ENCODE data around the gene MDH1B.

The MDH1B gene

DNA sequence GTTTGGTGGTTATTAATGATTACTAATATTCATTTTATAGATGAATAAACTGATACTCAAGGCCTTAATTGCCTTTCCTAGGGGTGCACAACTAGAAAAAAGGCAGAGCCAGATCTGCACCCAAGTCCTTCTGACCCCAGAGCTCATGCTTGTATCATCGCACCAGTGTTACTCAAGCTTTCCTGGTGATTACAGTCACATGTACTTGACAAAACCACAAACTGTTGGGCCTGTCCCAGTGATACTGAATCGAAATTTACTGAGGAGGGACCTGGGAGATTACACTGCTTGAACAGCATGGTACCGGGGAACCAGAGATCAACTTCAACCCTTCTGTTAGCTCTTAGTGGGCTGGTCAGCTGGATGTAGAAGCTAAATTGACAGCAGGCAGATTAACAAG is 34.0 kb upstream of the MDH1B start:
- WGBS, 2 experiments (ENCODE audit: insufficient coverage in 2 of 2) = 83 to 91% methylated on average over 3 of the region's 3 CpGs

DNA sequence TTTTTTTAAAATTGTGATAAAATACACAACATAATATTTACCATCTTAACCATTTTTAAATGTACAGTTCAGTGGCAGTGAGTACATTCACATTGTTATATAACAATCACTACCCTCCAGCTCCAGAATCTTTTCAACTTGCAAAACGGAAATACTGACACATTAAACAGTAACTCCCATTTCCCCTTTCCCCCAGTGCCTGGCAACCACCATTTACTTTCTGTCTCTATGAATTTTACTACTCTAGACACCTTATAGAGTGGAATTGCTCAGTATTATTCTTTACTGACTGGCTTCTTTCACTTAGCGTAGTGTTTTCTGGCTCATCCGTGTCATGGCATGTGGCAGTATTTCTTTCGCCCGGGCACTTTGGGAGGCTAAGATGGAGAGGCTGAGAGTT is 32.9 kb upstream of the MDH1B start:
- H3K4me3 ChIP-seq (ENCODE audit: extremely low read depth, insufficient read depth, low read length, poor library complexity, severe bottlenecking) = no peak overlapping the region
- peaks cover 36% of the 10 kb centered on the region for H3K36me3 ChIP-seq (ENCODE audit: control insufficient read depth, insufficient read depth, low read length)
- no peaks in the 10 kb centered on the region for H3K9me3 ChIP-seq (ENCODE audit: control insufficient read depth, low read length)
- WGBS, 2 experiments (ENCODE audit: insufficient coverage in 2 of 2) = 40 to 62% methylated on average over 1 to 3 of the region's 5 CpGs
- H3K27ac ChIP-seq (ENCODE audit: low read depth, low read length, severe bottlenecking) = no peak overlapping the region
- no peaks in the 10 kb centered on the region for H3K4me1 ChIP-seq (ENCODE audit: control insufficient read depth, insufficient read depth, low read length, poor library complexity, severe bottlenecking)

More for the DNA sequence above, 34.0 kb upstream of the MDH1B start:
- Histone ChIP-seq H3K4me1 (ENCODE audit: control insufficient read depth, insufficient read depth, low read length, poor library complexity, severe bottlenecking) (no peaks in the 10 kb centered on the region), H3K36me3 (ENCODE audit: control insufficient read depth, insufficient read depth, low read length) (peaks cover 27% of the 10 kb centered on the region), H3K27ac (ENCODE audit: low read depth, low read length, severe bottlenecking) (no peak overlapping the region), H3K4me3 (ENCODE audit: extremely low read depth, insufficient read depth, low read length, poor library complexity, severe bottlenecking) (no peak overlapping the region), H3K9me3 (ENCODE audit: control insufficient read depth, low read length) (no peaks in the 10 kb centered on the region)

DNA sequence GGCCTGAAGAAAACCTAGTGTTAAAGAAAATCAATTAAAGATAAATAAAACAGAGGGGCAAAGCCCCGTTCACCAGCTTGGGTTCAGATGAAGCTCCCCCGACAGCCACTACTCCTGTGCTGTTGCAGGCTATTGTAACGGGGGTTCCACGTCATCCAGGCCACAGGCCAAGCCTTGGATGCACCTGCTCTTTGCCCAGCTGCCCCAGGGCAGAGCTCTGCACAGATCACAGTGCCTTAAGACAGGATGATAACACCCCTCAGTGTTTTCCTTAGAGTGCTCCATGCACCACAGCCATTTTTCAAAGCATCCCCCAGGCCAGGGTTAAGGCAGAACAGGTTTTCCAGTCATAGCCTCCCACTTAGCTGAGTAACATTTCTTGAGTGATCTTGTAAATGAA is 32.2 kb upstream of the MDH1B start:
- Histone ChIP-seq H3K36me3 (ENCODE audit: control insufficient read depth, insufficient read depth, low read length) (peaks cover 41% of the 10 kb centered on the region), H3K9me3 (ENCODE audit: control insufficient read depth, low read length) (no peaks in the 10 kb centered on the region), H3K4me1 (ENCODE audit: control insufficient read depth, insufficient read depth, low read length, poor library complexity, severe bottlenecking) (no peaks in the 10 kb centered on the region), H3K27ac (ENCODE audit: low read depth, low read length, severe bottlenecking) (no peak overlapping the region), H3K4me3 (ENCODE audit: extremely low read depth, insufficient read depth, low read length, poor library complexity, severe bottlenecking) (no peak overlapping the region)
- 96 to 98% methylated on average over 4 of the region's 4 CpGs for WGBS, 2 experiments (ENCODE audit: insufficient coverage in 2 of 2)

DNA sequence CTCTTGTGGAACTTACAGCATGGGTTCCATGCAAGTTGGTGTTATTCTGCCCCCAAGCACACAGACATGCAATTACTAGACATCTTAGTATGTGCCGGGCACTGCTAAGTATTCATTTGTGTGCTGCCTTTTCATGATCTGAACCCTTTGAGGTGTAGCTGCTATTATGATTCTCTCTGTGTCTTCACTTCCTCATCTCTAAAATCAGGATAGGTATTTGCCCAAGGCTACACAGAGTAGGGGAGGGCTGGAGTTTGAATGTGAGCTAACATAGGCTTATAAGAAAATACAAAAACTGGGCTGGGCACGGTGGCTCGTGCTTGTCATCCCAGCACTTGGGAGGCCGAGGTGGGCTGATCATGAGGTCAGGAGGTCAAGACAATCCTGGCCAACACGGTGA is 27.5 kb upstream of the MDH1B start:
- H3K9me3 ChIP-seq (ENCODE audit: control insufficient read depth, low read length) = no peaks in the 10 kb centered on the region
- H3K27ac ChIP-seq (ENCODE audit: low read depth, low read length, severe bottlenecking) = no peak overlapping the region
- H3K4me3 ChIP-seq (ENCODE audit: extremely low read depth, insufficient read depth, low read length, poor library complexity, severe bottlenecking) = no peak overlapping the region
- peaks cover 78% of the 10 kb centered on the region for H3K36me3 ChIP-seq (ENCODE audit: control insufficient read depth, insufficient read depth, low read length)
- 96% methylated on average over 3 of the region's 5 CpGs; no CpG with 5 or more reads in 1 of the 2 experiments for WGBS, 2 experiments (ENCODE audit: insufficient coverage in 2 of 2)
- H3K4me1 ChIP-seq (ENCODE audit: control insufficient read depth, insufficient read depth, low read length, poor library complexity, severe bottlenecking) = no peaks in the 10 kb centered on the region

DNA sequence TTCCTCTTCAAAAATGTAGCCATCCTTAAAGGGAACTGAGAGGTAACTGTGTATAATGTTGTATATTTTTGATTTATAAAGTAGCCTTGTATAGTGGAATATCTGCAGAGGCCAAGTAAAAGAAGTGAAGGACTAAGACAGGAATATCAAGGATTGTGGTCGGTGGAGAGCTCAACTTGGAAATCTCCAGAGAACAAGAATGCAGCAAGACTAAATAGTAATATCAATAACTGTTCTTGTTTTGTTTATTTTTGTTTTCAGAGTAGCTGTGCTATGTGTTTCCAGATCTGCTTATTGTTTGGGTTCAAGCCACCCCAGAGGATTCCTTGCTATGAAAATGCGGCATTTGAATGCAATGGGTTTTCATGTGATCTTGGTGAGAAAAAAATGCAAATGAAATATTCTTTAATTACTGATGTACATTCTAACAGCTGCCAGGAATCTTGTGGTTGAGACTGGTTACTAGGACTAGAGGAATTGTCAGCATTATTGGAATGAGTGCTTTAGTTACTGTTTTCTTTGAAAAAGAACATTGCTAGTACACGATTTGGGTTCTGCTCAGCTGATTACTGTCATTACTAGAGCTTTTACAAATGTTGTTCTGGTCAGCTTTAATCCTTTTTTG is 25.3 kb upstream of the MDH1B start:
- 83% methylated on average over 1 of the region's 3 CpGs; no CpG with 5 or more reads in 1 of the 2 experiments for WGBS, 2 experiments (ENCODE audit: insufficient coverage in 2 of 2)
- no peak overlapping the region for H3K4me3 ChIP-seq (ENCODE audit: extremely low read depth, insufficient read depth, low read length, poor library complexity, severe bottlenecking)
- no peaks in the 10 kb centered on the region for H3K9me3 ChIP-seq (ENCODE audit: control insufficient read depth, low read length)
- no peak overlapping the region for H3K27ac ChIP-seq (ENCODE audit: low read depth, low read length, severe bottlenecking)
- no peaks in the 10 kb centered on the region for H3K4me1 ChIP-seq (ENCODE audit: control insufficient read depth, insufficient read depth, low read length, poor library complexity, severe bottlenecking)
- H3K36me3 ChIP-seq (ENCODE audit: control insufficient read depth, insufficient read depth, low read length) = peaks cover 79% of the 10 kb centered on the region

DNA sequence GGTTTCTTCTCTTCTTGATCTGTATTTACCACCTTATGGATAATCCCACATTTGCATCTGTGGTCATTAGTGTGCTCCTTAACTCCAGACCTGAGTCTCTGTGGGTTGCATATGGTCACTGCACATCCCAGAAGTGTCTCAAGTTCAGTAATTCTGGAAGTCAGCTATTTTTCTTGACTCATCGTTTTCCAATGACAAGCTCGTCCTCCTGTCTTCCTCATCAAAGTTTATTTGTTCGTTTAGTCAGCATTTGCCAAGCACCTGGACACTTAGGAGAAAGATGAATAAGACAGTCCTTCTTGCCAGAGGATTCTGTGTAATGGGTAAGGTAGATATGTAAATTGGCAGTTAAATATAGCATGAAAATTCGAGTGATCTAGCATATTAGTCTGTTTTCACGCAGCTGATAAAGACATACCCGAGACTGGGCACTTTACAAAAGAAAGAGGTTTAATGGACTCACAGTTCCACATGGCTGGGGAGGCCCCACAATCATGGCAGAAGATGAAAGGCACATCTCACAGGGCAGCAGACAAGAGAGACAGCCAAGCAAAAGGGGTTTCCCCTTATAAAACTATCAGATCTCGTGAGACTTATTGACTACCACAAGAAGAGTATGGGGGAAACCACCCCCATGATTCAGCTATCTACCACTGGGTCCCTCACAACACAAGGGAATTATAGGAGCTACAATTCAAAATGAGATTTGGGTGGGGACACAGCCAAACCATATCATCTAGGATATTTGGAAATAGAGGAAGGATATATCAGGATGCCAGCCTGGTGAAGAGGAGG is 19.6 kb upstream of the MDH1B start:
- 88 to 96% methylated on average over 5 of the region's 7 CpGs for WGBS, 2 experiments (ENCODE audit: insufficient coverage in 2 of 2)
- peaks cover 83% of the 10 kb centered on the region for H3K36me3 ChIP-seq (ENCODE audit: control insufficient read depth, insufficient read depth, low read length)
- H3K9me3 ChIP-seq (ENCODE audit: control insufficient read depth, low read length) = no peaks in the 10 kb centered on the region
- no peaks in the 10 kb centered on the region for H3K4me1 ChIP-seq (ENCODE audit: control insufficient read depth, insufficient read depth, low read length, poor library complexity, severe bottlenecking)
- no peak overlapping the region for H3K4me3 ChIP-seq (ENCODE audit: extremely low read depth, insufficient read depth, low read length, poor library complexity, severe bottlenecking)
- H3K27ac ChIP-seq (ENCODE audit: low read depth, low read length, severe bottlenecking) = no peak overlapping the region

DNA sequence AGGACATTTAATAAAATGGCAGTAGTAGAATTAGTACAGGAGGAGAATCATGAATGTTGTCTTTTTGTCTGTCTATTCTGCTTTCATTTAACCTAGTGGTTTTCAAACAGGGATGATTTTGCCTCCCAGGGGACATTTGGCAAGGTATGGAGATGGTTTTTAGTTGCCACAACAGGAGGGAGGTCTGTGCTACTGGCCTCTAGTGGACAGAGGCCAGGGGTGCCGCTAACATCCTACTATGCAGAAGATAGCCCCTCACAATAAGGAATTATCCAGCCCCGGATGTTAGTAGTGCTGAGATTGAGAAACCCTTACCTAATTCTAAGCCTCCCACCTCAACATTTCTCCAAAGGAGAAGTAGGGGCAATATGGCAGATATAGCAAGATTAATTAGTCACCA is 18.6 kb upstream of the MDH1B start:
- H3K4me1 ChIP-seq (ENCODE audit: control insufficient read depth, insufficient read depth, low read length, poor library complexity, severe bottlenecking) = no peaks in the 10 kb centered on the region
- H3K27ac ChIP-seq (ENCODE audit: low read depth, low read length, severe bottlenecking) = no peak overlapping the region
- peaks cover 84% of the 10 kb centered on the region for H3K36me3 ChIP-seq (ENCODE audit: control insufficient read depth, insufficient read depth, low read length)
- WGBS, 2 experiments (ENCODE audit: insufficient coverage in 2 of 2) = no CpG with 5 or more reads among the region's 2 CpGs
- no peaks in the 10 kb centered on the region for H3K9me3 ChIP-seq (ENCODE audit: control insufficient read depth, low read length)
- no peak overlapping the region for H3K4me3 ChIP-seq (ENCODE audit: extremely low read depth, insufficient read depth, low read length, poor library complexity, severe bottlenecking)

DNA sequence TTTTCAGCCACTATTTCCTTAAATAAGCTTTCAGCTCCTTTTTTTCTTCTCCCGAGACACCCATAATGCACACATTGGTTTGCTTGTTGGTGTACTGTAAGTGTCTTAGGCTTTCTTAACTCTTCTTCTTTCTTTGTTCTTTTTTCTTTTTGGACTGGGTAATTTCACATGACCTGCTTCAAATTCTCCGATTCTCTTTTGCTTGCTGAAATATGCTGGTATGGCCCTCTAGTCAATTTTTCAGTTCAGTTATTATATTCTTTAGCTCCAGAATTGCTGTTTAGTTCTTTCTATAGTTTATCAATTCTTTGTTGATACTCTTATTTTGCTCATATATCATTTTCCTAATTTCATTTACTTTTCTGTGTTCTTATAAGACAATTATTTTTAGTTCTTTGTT is 15.5 kb upstream of the MDH1B start:
- Histone ChIP-seq H3K4me3 (ENCODE audit: extremely low read depth, insufficient read depth, low read length, poor library complexity, severe bottlenecking) (no peak overlapping the region), H3K36me3 (ENCODE audit: control insufficient read depth, insufficient read depth, low read length) (peaks cover 65% of the 10 kb centered on the region)
- WGBS, 2 experiments (ENCODE audit: insufficient coverage in 2 of 2) = no CpG with 5 or more reads among the region's 2 CpGs

DNA sequence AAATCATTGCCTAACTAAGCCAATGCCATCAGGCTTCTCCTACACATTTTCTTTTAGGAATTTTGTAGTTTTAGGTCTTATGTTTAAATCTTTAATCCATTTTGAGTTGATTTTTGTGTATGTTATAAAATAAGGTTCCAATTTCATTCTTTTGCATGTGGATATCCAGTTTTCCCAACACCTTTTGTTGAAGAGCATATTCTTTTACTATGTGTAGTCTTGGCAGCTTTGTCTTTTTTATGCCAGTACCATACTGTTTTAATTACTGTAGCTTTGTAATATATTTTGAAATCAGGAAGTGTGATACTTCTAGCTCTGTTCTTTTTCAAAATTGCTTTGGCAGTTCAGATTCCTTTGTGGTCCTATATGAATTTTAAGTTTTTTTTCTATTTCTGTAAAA is 11.3 kb upstream of the MDH1B start:
- peaks cover 3% of the 10 kb centered on the region for H3K9me3 ChIP-seq (ENCODE audit: control insufficient read depth, low read length)
- H3K36me3 ChIP-seq (ENCODE audit: control insufficient read depth, insufficient read depth, low read length) = peaks cover 56% of the 10 kb centered on the region

More for the DNA sequence above, 15.5 kb upstream of the MDH1B start:
- Histone ChIP-seq H3K9me3 (ENCODE audit: control insufficient read depth, low read length) (peaks cover 3% of the 10 kb centered on the region), H3K4me1 (ENCODE audit: control insufficient read depth, insufficient read depth, low read length, poor library complexity, severe bottlenecking) (no peaks in the 10 kb centered on the region), H3K27ac (ENCODE audit: low read depth, low read length, severe bottlenecking) (no peak overlapping the region)

DNA sequence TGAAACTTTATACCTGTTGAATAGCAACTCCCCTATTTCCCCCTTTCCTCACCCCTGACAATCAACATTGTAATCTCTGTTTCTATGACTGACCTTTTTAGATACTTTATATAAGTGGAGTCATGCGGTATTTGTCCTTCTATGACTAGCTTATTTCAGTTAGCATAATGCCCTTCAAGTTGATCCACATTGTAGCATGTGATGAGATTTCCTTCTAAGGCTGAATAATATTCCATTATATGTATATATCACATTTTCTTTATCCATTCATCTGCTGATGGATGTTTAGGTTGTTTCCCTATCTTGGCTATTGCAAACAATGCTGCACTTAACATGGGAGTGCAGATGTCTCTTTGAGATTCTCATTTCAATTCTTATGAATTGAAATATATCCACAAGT is 9.7 kb upstream of the MDH1B start:
- Histone ChIP-seq H3K27ac (ENCODE audit: low read depth, low read length, severe bottlenecking) (no peak overlapping the region), H3K4me3 (ENCODE audit: extremely low read depth, insufficient read depth, low read length, poor library complexity, severe bottlenecking) (no peak overlapping the region), H3K36me3 (ENCODE audit: control insufficient read depth, insufficient read depth, low read length) (peaks cover 58% of the 10 kb centered on the region), H3K9me3 (ENCODE audit: control insufficient read depth, low read length) (peaks cover 3% of the 10 kb centered on the region), H3K4me1 (ENCODE audit: control insufficient read depth, insufficient read depth, low read length, poor library complexity, severe bottlenecking) (no peaks in the 10 kb centered on the region)
- WGBS, 2 experiments (ENCODE audit: insufficient coverage in 2 of 2) = no CpG with 5 or more reads among the region's 1 CpG

More for the DNA sequence above, 11.3 kb upstream of the MDH1B start:
- Histone ChIP-seq H3K4me3 (ENCODE audit: extremely low read depth, insufficient read depth, low read length, poor library complexity, severe bottlenecking) (no peak overlapping the region), H3K27ac (ENCODE audit: low read depth, low read length, severe bottlenecking) (no peak overlapping the region), H3K4me1 (ENCODE audit: control insufficient read depth, insufficient read depth, low read length, poor library complexity, severe bottlenecking) (no peaks in the 10 kb centered on the region)

Data from mesodermal cell (in vitro differentiated cells).